HEK293 (cell line): ENCODE data around the gene IL1B.

Experiments
- CTCF ChIA-PET: fragments of 350-600 bp; formaldehyde crosslinking; extraction: SDS; loops from one replicate; lab custom pipeline; 2021; ENCODE audit warnings: antibody characterized with exemption; lab: Yijun Ruan, JAX
- POLR2A ChIA-PET: fragments of 300-600 bp; formaldehyde crosslinking; extraction: SDS; loops from one replicate; lab custom pipeline; 2020; ENCODE audit warnings: antibody characterized with exemption, inconsistent platforms; lab: Yijun Ruan, JAX
- H3K27ac ChIP-seq: fragments of 200-500 bp; sonication (Bioruptor generic); 2 replicates; pipeline ENCODE4 v1.5.1; 2014; ENCODE audit warnings: low read depth, low read length, control low read depth, inconsistent platforms; ENCODE audit errors: extremely low read depth
- H3K36me3 ChIP-seq, 2 experiments: fragments of 200-500 bp in 1 of 2; sonication (Bioruptor generic) in 1 of 2; 1 replicate in 1 of 2; 2 replicates in 1 of 2; pipeline ENCODE4 v1.5.1; 2014 to 2017; ENCODE audit warnings: inconsistent platforms in 2 of 2, low read length in 2 of 2; ENCODE audit not compliant: control insufficient read depth in 2 of 2, insufficient read depth in 1 of 2
- H3K4me1 ChIP-seq: fragments of 200-500 bp; sonication (Bioruptor generic); 2 replicates; pipeline ENCODE4 v1.5.1; 2014; ENCODE audit warnings: mild to moderate bottlenecking, low read length, inconsistent platforms; ENCODE audit not compliant: control insufficient read depth, insufficient read depth
- H3K4me3 ChIP-seq: 2 replicates; pipeline ENCODE4 v1.5.1; 2011; ENCODE audit warnings: low read depth, mild to moderate bottlenecking, control low read depth, low read length, moderate library complexity
- H3K9me3 ChIP-seq: fragments of 200-500 bp; sonication (Bioruptor generic); 2 replicates; pipeline ENCODE4 v1.5.1; 2014; ENCODE audit warnings: low read depth, low read length, inconsistent platforms; ENCODE audit not compliant: control insufficient read depth, insufficient read depth
- ATF2 ChIP-seq: fragments of 450-650 bp; formaldehyde crosslinking; IDR thresholded peaks from 2 replicates; pipeline ENCODE4 v1.5.1; 2016; ENCODE audit warnings: missing biosample characterization, missing genetic modification characterization, low read depth
- IKZF3 ChIP-seq: fragments of 450-650 bp; IDR thresholded peaks from 2 replicates; pipeline ENCODE4 v1.5.0; 2018; ENCODE audit warnings: missing biosample characterization, mild to moderate bottlenecking, missing genetic modification characterization, moderate library complexity
- MYNN ChIP-seq: fragments of 450-650 bp; formaldehyde crosslinking; IDR thresholded peaks from 2 replicates; pipeline ENCODE4 v1.5.1; 2016; ENCODE audit warnings: missing biosample characterization, missing genetic modification characterization, borderline replicate concordance
- PBX3 ChIP-seq: sonication (generic); formaldehyde crosslinking; IDR thresholded peaks from 2 replicates; pipeline ENCODE4 v1.8.1; 2022; ENCODE audit warnings: mild to moderate bottlenecking, moderate library complexity, missing genetic modification reagents
- PRDM2 ChIP-seq: fragments of 450-650 bp; formaldehyde crosslinking; IDR thresholded peaks from 2 replicates; pipeline ENCODE4 v1.5.1; 2016; ENCODE audit warnings: missing biosample characterization, missing genetic modification characterization, borderline replicate concordance
- SCRT2 ChIP-seq: fragments of 450-650 bp; formaldehyde crosslinking; IDR thresholded peaks from 2 replicates; pipeline ENCODE4 v1.5.1; 2016; ENCODE audit warnings: missing biosample characterization, missing genetic modification characterization
- ZBTB21 ChIP-seq: fragments of 450-650 bp; formaldehyde crosslinking; IDR thresholded peaks from 2 replicates; pipeline ENCODE4 v1.5.1; 2017; ENCODE audit warnings: missing biosample characterization, missing genetic modification characterization
- ZEB2 ChIP-seq: fragments of 450-650 bp; formaldehyde crosslinking; IDR thresholded peaks from 2 replicates; pipeline ENCODE4 v1.5.1; 2016; ENCODE audit warnings: missing biosample characterization, missing genetic modification characterization
- ZNF133 ChIP-seq: fragments of 450-650 bp; formaldehyde crosslinking; IDR thresholded peaks from 2 replicates; pipeline ENCODE4 v1.5.1; 2016; ENCODE audit warnings: missing biosample characterization, missing genetic modification characterization
- ZNF175 ChIP-seq: fragments of 450-650 bp; formaldehyde crosslinking; IDR thresholded peaks from 2 replicates; pipeline ENCODE4 v1.5.1; 2016; ENCODE audit warnings: missing biosample characterization, missing genetic modification characterization
- ZNF19 ChIP-seq: fragments of 450-650 bp; formaldehyde crosslinking; IDR thresholded peaks from 2 replicates; pipeline ENCODE4; 2016; ENCODE audit warnings: missing biosample characterization, missing genetic modification characterization, low read depth
- ZNF221 ChIP-seq: fragments of 450-650 bp; formaldehyde crosslinking; IDR thresholded peaks from 2 replicates; pipeline ENCODE4 v1.5.1; 2017; ENCODE audit warnings: missing biosample characterization, missing genetic modification characterization, borderline replicate concordance
- ZNF223 ChIP-seq: fragments of 450-650 bp; formaldehyde crosslinking; IDR thresholded peaks from 2 replicates; pipeline ENCODE4 v1.5.1; 2016; ENCODE audit warnings: missing biosample characterization, missing genetic modification characterization
- ZNF366 ChIP-seq: fragments of 450-650 bp; formaldehyde crosslinking; conservative IDR thresholded peaks from 2 replicates; pipeline ENCODE4 v1.5.1; 2016; ENCODE audit warnings: missing biosample characterization, missing genetic modification characterization
- ZNF514 ChIP-seq: fragments of 450-650 bp; formaldehyde crosslinking; IDR thresholded peaks from 2 replicates; pipeline ENCODE4 v1.5.1; 2016; ENCODE audit warnings: missing biosample characterization, missing genetic modification characterization
- ZNF549 ChIP-seq: fragments of 450-650 bp; IDR thresholded peaks from 2 replicates; pipeline ENCODE4 v1.5.1; 2018; ENCODE audit warnings: missing biosample characterization, missing genetic modification characterization, mild to moderate bottlenecking, inconsistent platforms, moderate library complexity
- ZNF600 ChIP-seq: fragments of 450-650 bp; formaldehyde crosslinking; IDR thresholded peaks from 2 replicates; pipeline ENCODE4 v1.5.1; 2016; ENCODE audit warnings: missing biosample characterization, missing genetic modification characterization
- ZNF629 ChIP-seq: fragments of 450-650 bp; formaldehyde crosslinking; IDR thresholded peaks from 2 replicates; pipeline ENCODE4 v1.5.1; 2017; ENCODE audit warnings: missing biosample characterization, missing genetic modification characterization
- ZNF704 ChIP-seq: fragments of 450-650 bp; formaldehyde crosslinking; IDR thresholded peaks from 2 replicates; pipeline ENCODE4 v1.5.1; 2016; ENCODE audit warnings: missing biosample characterization, missing genetic modification characterization
- ZNF768 ChIP-seq: fragments of 450-650 bp; formaldehyde crosslinking; IDR thresholded peaks from 2 replicates; pipeline ENCODE4 v1.5.1; 2018; ENCODE audit warnings: missing biosample characterization, mild to moderate bottlenecking, missing genetic modification characterization
- ZSCAN5A ChIP-seq: fragments of 450-650 bp; formaldehyde crosslinking; IDR thresholded peaks from 2 replicates; pipeline ENCODE4 v1.5.1; 2016; ENCODE audit warnings: missing biosample characterization, missing genetic modification characterization
- TF ChIP-seq, protein P1 (sequence below): fragments of 450-650 bp; formaldehyde crosslinking; IDR thresholded peaks from 2 replicates; pipeline ENCODE4 v1.5.1; 2016; ENCODE audit warnings: missing biosample characterization, missing genetic modification characterization

The IL1B gene

DNA sequence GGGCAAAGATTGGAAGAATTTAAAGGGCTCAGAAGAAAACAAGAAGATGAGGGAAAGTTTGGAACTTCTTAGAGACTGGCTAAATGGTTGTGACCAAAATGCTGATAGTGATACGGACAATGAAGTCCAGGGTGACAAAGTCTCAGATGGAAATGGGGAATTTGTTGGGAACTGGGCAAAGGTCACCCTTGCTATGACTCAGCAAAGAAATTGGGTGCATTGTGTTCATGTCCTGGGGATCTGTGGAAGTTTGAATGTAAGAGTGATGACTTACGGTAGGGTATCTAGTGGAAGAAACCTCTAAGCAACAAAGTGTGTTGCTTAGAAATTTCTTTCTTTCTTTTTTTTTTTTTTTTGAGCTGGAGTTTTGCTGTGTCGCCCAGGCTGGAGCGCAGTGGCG, 46.3 kb downstream of the IL1B start:
- CTCF ChIA-PET: no interaction called here
- Histone ChIP-seq H3K9me3 (no peaks in the 10 kb centered on the region), H3K27ac (no peak overlapping the region), H3K4me3 (no peak overlapping the region), H3K36me3 (no peaks in the 10 kb centered on the region), H3K4me1 (no peaks in the 10 kb centered on the region)
- POLR2A ChIA-PET: interaction anchor here (0.6 kb wide), 2 partner anchors 19 to 41 kb away, joined by 3 to 4 read pairs; no protein-coding TSS in a partner anchor
- TF ChIP-seq ZNF175 (tag by site-specific recombination) (no peak), ZNF366 (no peak), ZNF221 (tag by site-specific recombination) (no peak), ZNF133 (tag by site-specific recombination) (no peak), ATF2 (tag by site-specific recombination) (no peak), PRDM2 (tag by site-specific recombination) (no peak), ZNF768 (no peak), ZBTB21 (tag by site-specific recombination) (no peak), ZNF629 (tag by site-specific recombination) (no peak), ZNF549 (tag by site-specific recombination) (no peak)

DNA sequence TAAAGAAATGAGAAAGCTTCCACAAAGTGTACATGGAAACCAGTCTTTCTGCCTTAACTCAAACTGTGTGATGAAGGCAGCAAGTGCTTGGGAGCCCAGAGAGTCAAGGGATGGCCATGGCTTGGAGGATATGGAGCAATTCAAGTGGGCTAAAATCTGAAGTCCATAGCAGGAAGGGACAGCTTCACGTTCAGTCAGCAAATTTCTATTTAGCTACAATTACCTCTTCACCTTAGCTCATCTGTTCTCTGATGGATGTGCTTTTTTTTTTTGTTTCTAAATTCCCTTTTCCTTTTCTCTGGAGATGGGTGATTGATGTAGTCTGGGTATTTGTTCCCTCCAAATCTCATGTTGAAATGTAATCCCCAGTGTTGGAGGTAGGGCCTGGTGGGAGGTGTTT, 47.4 kb downstream of the IL1B start:
- H3K4me3 ChIP-seq: no peak overlapping the region
- no peaks in the 10 kb centered on the region for H3K4me1 ChIP-seq
- ChIA-PET POLR2A (no interaction called here), CTCF (interaction anchor here (0.7 kb wide), 1 partner anchor 16 kb away, joined by 3 read pairs; no protein-coding TSS in a partner anchor)
- no peaks in the 10 kb centered on the region for H3K36me3 ChIP-seq
- no peaks in the 10 kb centered on the region for H3K9me3 ChIP-seq
- H3K27ac ChIP-seq: no peak overlapping the region
- TF ChIP-seq ZNF600 (tag by site-specific recombination) (no peak), ZNF223 (tag by site-specific recombination) (no peak), PBX3 (CRISPR knock-in tag) (no peak), MYNN (tag by site-specific recombination) (no peak), IKZF3 (tag by site-specific recombination) (no peak), ZNF514 (tag by site-specific recombination) (no peak), ZSCAN5A (tag by site-specific recombination) (no peak), SCRT2 (no peak), ZEB2 (no peak), ZNF19 (tag by site-specific recombination) (no peak), ZNF704 (no peak)
- TF ChIP-seq, protein P1, sequence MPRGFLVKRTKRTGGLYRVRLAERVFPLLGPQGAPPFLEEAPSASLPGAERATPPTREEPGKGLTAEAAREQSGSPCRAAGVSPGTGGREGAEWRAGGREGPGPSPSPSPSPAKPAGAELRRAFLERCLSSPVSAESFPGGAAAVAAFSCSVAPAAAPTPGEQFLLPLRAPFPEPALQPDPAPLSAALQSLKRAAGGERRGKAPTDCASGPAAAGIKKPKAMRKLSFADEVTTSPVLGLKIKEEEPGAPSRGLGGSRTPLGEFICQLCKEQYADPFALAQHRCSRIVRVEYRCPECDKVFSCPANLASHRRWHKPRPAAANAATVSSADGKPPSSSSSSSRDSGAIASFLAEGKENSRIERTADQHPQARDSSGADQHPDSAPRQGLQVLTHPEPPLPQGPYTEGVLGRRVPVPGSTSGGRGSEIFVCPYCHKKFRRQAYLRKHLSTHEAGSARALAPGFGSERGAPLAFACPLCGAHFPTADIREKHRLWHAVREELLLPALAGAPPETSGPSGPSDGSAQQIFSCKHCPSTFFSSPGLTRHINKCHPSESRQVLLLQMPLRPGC (tag by site-specific recombination): no peak
